A549 (cell line): Measurements from ENCODE around the gene VSIG4. TPM values are rescaled to one million over a fixed set of nuclear protein-coding genes. Genes with fewer than 3 reads are reported as not detected.
A peak's percentile ranks its signal among the peaks of the same experiment; 100 is the strongest.

Experiments
- ATAC-seq, 2 experiments: fragments of 200-7000 bp in 1 of 2; fragments of >200 bp in 1 of 2; cut with Nextera tagmentation in 1 of 2; cut with Tn5 transposase in 1 of 2; 3 replicates each; pipeline versions ENCODE4 v1.8.0 to v1.9.1; 2018 to 2020; ENCODE audit warnings: mild to moderate bottlenecking in 1 of 2, moderate library complexity in 1 of 2
- CTCF ChIA-PET: fragments of 300-600 bp; sonication (Branson Sonifier 250); formaldehyde crosslinking; extraction: SDS; loops from one replicate; lab custom pipeline; 2021; ENCODE audit warnings: antibody characterized with exemption, inconsistent platforms; lab: Yijun Ruan, JAX
- POLR2A ChIA-PET: fragments of 350-600 bp; formaldehyde crosslinking; extraction: SDS; loops from one replicate; lab custom pipeline; 2021; ENCODE audit warnings: antibody characterized with exemption, inconsistent platforms; lab: Yijun Ruan, JAX
- DNase-seq, 2 experiments: peaks; one replicate each; pipeline versions ENCODE4 v3.0.0 to v3.0.0-alpha.2; 2011 to 2016; ENCODE audit warnings: low read depth in 1 of 2, low spot score in 1 of 2
- FAIRE-seq: peaks from 2 replicates; lab custom pipeline; 2011; peaks lifted over from hg19 to GRCh38; lab: Jason Lieb, UNC
- H3K27ac ChIP-seq, 2 experiments: fragments of >200 bp; sonication (Bioruptor Twin); formaldehyde crosslinking; 3 replicates each; pipeline ENCODE4 v1.5.1; 2016 to 2017
- H3K4me1 ChIP-seq: fragments of >200 bp; sonication (Bioruptor Twin); formaldehyde crosslinking; 3 replicates; pipeline ENCODE4 v1.6.1; 2016
- H3K4me2 ChIP-seq: fragments of >200 bp; sonication (Bioruptor Twin); formaldehyde crosslinking; 3 replicates; pipeline ENCODE4 v1.6.1; 2016
- H3K4me3 ChIP-seq: fragments of >200 bp; sonication (Bioruptor Twin); formaldehyde crosslinking; 3 replicates; pipeline ENCODE4 v1.5.1; 2016
- H3K9me3 ChIP-seq: fragments of >200 bp; sonication (Bioruptor Twin); formaldehyde crosslinking; 3 replicates; pipeline ENCODE4 v1.6.1; 2016
- ATOH8 ChIP-seq: fragments of 250-450 bp; sonication (Bioruptor Pico); IDR thresholded peaks from 2 replicates; pipeline ENCODE4 v1.5.0; 2020; ENCODE audit warnings: low read depth, mild to moderate bottlenecking, moderate library complexity
- BHLHE40 ChIP-seq: IDR thresholded peaks from 2 replicates; pipeline ENCODE4 v1.6.1; 2012; ENCODE audit warnings: low read depth, low read length, inconsistent platforms
- CBX2 ChIP-seq: fragments of 200-600 bp; sonication (generic); IDR thresholded peaks from 2 replicates; pipeline ENCODE4 v1.6.1; 2016; ENCODE audit warnings: low read depth, mild to moderate bottlenecking, borderline replicate concordance
- CBX8 ChIP-seq: fragments of 200-600 bp; sonication (generic); IDR thresholded peaks from 2 replicates; pipeline ENCODE4 v1.6.1; 2016
- CEBPB ChIP-seq, 2 experiments: fragments of >200 bp in 1 of 2; sonication (Bioruptor Twin) in 1 of 2; formaldehyde crosslinking in 1 of 2; IDR thresholded peaks; 2 replicates each; pipeline ENCODE4 v1.6.1; 2012 to 2016
- CHD4 ChIP-seq: fragments of 200-600 bp; sonication (generic); IDR thresholded peaks from 2 replicates; pipeline ENCODE4 v1.6.1; 2016; ENCODE audit warnings: antibody characterized with exemption, mild to moderate bottlenecking, borderline replicate concordance
- E2F6 ChIP-seq: IDR thresholded peaks from 2 replicates; pipeline ENCODE4 v1.6.1; 2012; ENCODE audit warnings: low read depth, borderline replicate concordance
- EHMT2 ChIP-seq: fragments of 200-600 bp; sonication (generic); IDR thresholded peaks from 2 replicates; pipeline ENCODE4 v1.6.1; 2016; ENCODE audit warnings: antibody characterized with exemption, low read depth, mild to moderate bottlenecking, moderate library complexity
- HEYL ChIP-seq: fragments of 250-450 bp; sonication (Bioruptor Pico); IDR thresholded peaks from 2 replicates; pipeline ENCODE4 v1.8.0; 2021; ENCODE audit warnings: mild to moderate bottlenecking, moderate library complexity
- KDM1A ChIP-seq: fragments of 200-600 bp; sonication (generic); IDR thresholded peaks from 2 replicates; pipeline ENCODE4 v1.6.1; 2016; ENCODE audit warnings: low read depth, mild to moderate bottlenecking
- MAFK ChIP-seq: fragments of 450-650 bp; IDR thresholded peaks from 2 replicates; pipeline ENCODE4 v1.6.1; 2014; ENCODE audit not compliant: partially characterized antibody
- NFE2L2 ChIP-seq: fragments of 150-350 bp; conservative IDR thresholded peaks from 2 replicates; pipeline ENCODE4 v1.6.1; 2014; ENCODE audit warnings: low read length
- POLR2AphosphoS2 ChIP-seq: conservative IDR thresholded peaks from 2 replicates; pipeline ENCODE4 v1.6.1; 2012; ENCODE audit warnings: low read length, improper control_type of control experiment, inconsistent platforms
- RAD21 ChIP-seq, 2 experiments: fragments of >200 bp in 1 of 2; sonication (Bioruptor Twin) in 1 of 2; formaldehyde crosslinking in 1 of 2; IDR thresholded peaks in 1 of 2; conservative IDR thresholded peaks in 1 of 2; 2 replicates in 1 of 2; 3 replicates in 1 of 2; pipeline ENCODE4 v1.6.1; 2012 to 2018; ENCODE audit warnings: inconsistent platforms in 1 of 2
- RARB ChIP-seq: fragments of 250-450 bp; sonication (Bioruptor Pico); IDR thresholded peaks from 2 replicates; pipeline ENCODE4 v1.8.0; 2021; ENCODE audit warnings: mild to moderate bottlenecking, moderate library complexity
- RCOR1 ChIP-seq: fragments of 150-350 bp; IDR thresholded peaks from 2 replicates; pipeline ENCODE4 v1.6.1; 2014; ENCODE audit warnings: antibody characterized with exemption, low read length, low read depth
- RFX5 ChIP-seq: fragments of 450-650 bp; IDR thresholded peaks from 2 replicates; pipeline ENCODE4 v1.7.1; 2014; ENCODE audit warnings: antibody characterized with exemption, mild to moderate bottlenecking, moderate library complexity
- RNF2 ChIP-seq: fragments of 200-600 bp; sonication (generic); IDR thresholded peaks from 2 replicates; pipeline ENCODE4 v1.6.1; 2016; ENCODE audit warnings: low read depth, mild to moderate bottlenecking, antibody characterized with exemption, moderate library complexity, borderline replicate concordance
- TFCP2L1 ChIP-seq: fragments of 250-450 bp; sonication (Bioruptor Pico); IDR thresholded peaks from 2 replicates; pipeline ENCODE4 v1.5.0; 2021; ENCODE audit warnings: mild to moderate bottlenecking
- ZNF302 ChIP-seq: fragments of 250-450 bp; sonication (Bioruptor Pico); IDR thresholded peaks from 2 replicates; pipeline ENCODE4 v1.9.0; 2021; ENCODE audit warnings: inconsistent platforms, mild to moderate bottlenecking, moderate library complexity
- WGBS: methylation state at CpG from one replicate; pipeline ENCODE4 v1.1.6; 2017; ENCODE audit errors: missing lambda C conversion rate; 5-methylcytosine and 5-hydroxymethylcytosine counted together
- polyA plus RNA-seq, 4 experiments: library from polyadenylated mRNA; depleted of rRNA in 3 of 4; stranded (reverse); fragments of >200 nt; fragmentation: RNase III in 1 of 4; extraction: RNeasy Plus Mini Kit Qiagen cat#74134 plus additional on column Dnase treatment in 1 of 4; gene quantifications; 2 replicates in 3 of 4; 3 replicates in 1 of 4; pipeline ENCODE4 v1.2.3, GENCODE V29; 2011 to 2017

The VSIG4 gene
- polyA plus RNA-seq, 2 of the 4 experiments (the other 2 are of a cell fraction) = not detected

GRCh38 chrX:66038115-66038514 lies 1.8 kb downstream of the VSIG4 start:
- DNase-seq (no peak), ATAC-seq (no peak), FAIRE-seq (no peak)
- Histone ChIP-seq H3K27ac (no peak overlapping the region), H3K4me3 (no peak overlapping the region), H3K9me3 (no peaks in the 10 kb centered on the region)
- WGBS = 72% methylated on average over 1 of the region's 1 CpG
- POLR2A ChIA-PET = no interaction called here
- TF ChIP-seq RARB (CRISPR knock-in tag) (no peak), KDM1A (no peak), NFE2L2 (no peak), EHMT2 (no peak), RCOR1 (no peak), RFX5 (no peak)
- TF ChIP-seq, all 56 proteins: peak for 0
- Histone ChIP-seq H3K4me2 (no peak overlapping the region), H3K4me1 (no peaks in the 10 kb centered on the region)
- CTCF ChIA-PET = no interaction called here

DNA sequence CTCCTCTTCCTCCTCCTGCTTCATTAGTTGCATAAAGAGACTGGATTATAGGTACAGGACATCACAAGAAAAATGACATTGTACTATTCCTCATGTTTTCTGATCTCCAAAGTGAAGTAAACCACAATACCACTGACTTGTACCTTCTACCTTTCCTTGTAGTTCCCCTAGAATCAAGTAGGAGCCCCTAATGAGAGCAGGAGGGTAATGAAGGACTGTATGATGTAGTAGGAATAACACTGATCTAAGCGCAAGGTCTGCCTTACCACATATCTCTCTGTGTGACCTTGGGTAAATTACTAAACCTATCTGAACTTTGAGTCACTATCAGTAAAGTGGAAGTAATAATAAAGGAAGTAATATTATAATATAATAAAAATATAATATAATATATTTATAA lies 3.6 kb downstream of the VSIG4 start:
- Histone ChIP-seq H3K4me3 (no peak overlapping the region), H3K4me1 (no peaks in the 10 kb centered on the region), H3K27ac (no peak overlapping the region), H3K4me2 (no peak overlapping the region), H3K9me3 (no peaks in the 10 kb centered on the region)
- DNase-seq (no peak), FAIRE-seq (no peak), ATAC-seq (no peak)
- ChIA-PET POLR2A (no interaction called here), CTCF (no interaction called here)
- no peak for TF ChIP-seq E2F6
- TF ChIP-seq CBX2 = no peak
- TF ChIP-seq ZNF302 (CRISPR knock-in tag) = no peak
- TF ChIP-seq RNF2 = no peak
- no peak for TF ChIP-seq TFCP2L1
- TF ChIP-seq ATOH8 (CRISPR knock-in tag) = no peak
- no peak for TF ChIP-seq NFE2L2
- no peak for TF ChIP-seq BHLHE40
- 87% methylated on average over 1 of the region's 1 CpG for WGBS

DNA sequence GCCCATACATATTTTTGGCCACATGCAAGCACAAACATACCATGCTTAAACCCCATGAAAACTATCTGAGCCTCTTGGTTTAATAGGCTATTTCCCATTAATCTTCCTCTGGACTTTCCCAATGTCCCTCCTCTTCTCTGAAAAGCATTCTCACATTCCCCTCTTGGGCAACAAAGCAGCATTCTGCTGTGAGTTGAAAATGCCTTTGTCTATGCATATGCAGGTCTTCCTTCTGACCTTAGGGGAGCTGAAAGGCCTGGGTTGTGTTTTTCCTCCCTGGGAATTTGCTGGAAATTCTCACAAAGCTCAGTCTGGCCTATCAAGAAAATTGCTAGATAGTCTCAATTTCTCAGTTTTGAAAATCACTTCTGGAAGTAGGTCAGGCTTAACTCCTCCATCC lies 4.2 kb downstream of the VSIG4 start:
- DNase-seq (no peak), FAIRE-seq (no peak), ATAC-seq (no peak)
- Histone ChIP-seq H3K9me3 (no peaks in the 10 kb centered on the region), H3K4me2 (no peak overlapping the region), H3K4me3 (no peak overlapping the region)
- ChIA-PET CTCF (no interaction called here), POLR2A (no interaction called here)
- no peak for TF ChIP-seq CHD4
- TF ChIP-seq CBX8 = no peak
- no peak for TF ChIP-seq MAFK
- TF ChIP-seq, all 56 proteins: peak for 0
- Histone ChIP-seq H3K4me1 (no peaks in the 10 kb centered on the region), H3K27ac (no peak overlapping the region)

- H3K9me3 ChIP-seq = no peaks in the 10 kb centered on the region
- no peak overlapping the region for H3K4me2 ChIP-seq
- no peak overlapping the region for H3K27ac ChIP-seq
- CTCF ChIA-PET = interaction anchor here (0.9 to 1.1 kb wide), 2 partner anchors 10 to 698 kb away, joined by 3 to 4 read pairs; no protein-coding TSS in a partner anchor
- H3K4me1 ChIP-seq = no peaks in the 10 kb centered on the region
- DNase-seq = peak in 1 of 2 experiments; percentile 21
- peak in 1 of 2 experiments; percentile 77; a peak in 3 of 6 replicates for ATAC-seq
- POLR2A ChIA-PET = no interaction called here
- H3K4me3 ChIP-seq = no peak overlapping the region
- under 1% methylated on average over 7 of the region's 7 CpGs for WGBS
- TF ChIP-seq CEBPB (IDR thresholded peaks at IDR 0.05) (no peak), HEYL (CRISPR knock-in tag) (no peak), RAD21 (conservative IDR thresholded peaks at IDR 0.05 in 1 of 2, IDR thresholded peaks at IDR 0.05 in 1 of 2) (peak in 1 of 2 experiments; percentile 20; a peak in 1 of 5 replicates), POLR2AphosphoS2 (no peak)
- FAIRE-seq = no peak
These were observed 9.2 kb downstream of the VSIG4 start for GRCh38 chrX:66030505-66031317.
